Panc1 (cell line): ENCODE data around the gene SERAC1. TPM values are rescaled to one million over a fixed set of nuclear protein-coding genes. Genes with fewer than 3 reads are reported as not detected.

Source experiments
- ATAC-seq: fragments of 200-7000 bp; cut with Tn5 transposase; 2 replicates; pipeline ENCODE4 v1.9.1; 2020; ENCODE audit warnings: mild to moderate bottlenecking, moderate library complexity
- BruUV-seq: library from RNA; stranded (reverse); fragments of 400-500 nt; replicated peaks from 2 replicates; lab custom pipeline; 2021; lab: Mats Ljungman, UMichigan
- CTCF ChIA-PET: fragments of 300-600 bp; sonication (Branson Sonifier 250); formaldehyde crosslinking; loops from one replicate; lab custom pipeline; 2022; ENCODE audit warnings: antibody characterized with exemption; lab: Charles Lee
- POLR2A ChIA-PET: fragments of 300-600 bp; sonication (Branson Sonifier 250); formaldehyde crosslinking; loops from one replicate; lab custom pipeline; 2022; ENCODE audit warnings: antibody characterized with exemption; lab: Charles Lee
- DNase-seq: peaks from one replicate; pipeline ENCODE4 v3.0.0-alpha.2; 2010; ENCODE audit warnings: low read depth, low spot score
- H3K27ac ChIP-seq: 2 replicates; pipeline ENCODE4 v1.5.1; 2011; ENCODE audit warnings: mild to moderate bottlenecking, low read length, inconsistent platforms
- H3K27me3 ChIP-seq: fragments of 200-500 bp; sonication (Bioruptor generic); 2 replicates; pipeline ENCODE4 v1.6.0; 2014; ENCODE audit warnings: low read length, inconsistent platforms; ENCODE audit not compliant: control insufficient read depth, insufficient read depth
- H3K36me3 ChIP-seq: fragments of 200-500 bp; sonication (Bioruptor generic); 2 replicates; pipeline ENCODE4 v1.5.1; 2014; ENCODE audit warnings: inconsistent platforms, mild to moderate bottlenecking, low read length, moderate library complexity; ENCODE audit not compliant: control insufficient read depth, insufficient read depth
- H3K4me1 ChIP-seq: 2 replicates; pipeline ENCODE4 v1.5.1; 2011; ENCODE audit warnings: inconsistent platforms, mild to moderate bottlenecking, low read length, moderate library complexity; ENCODE audit not compliant: control insufficient read depth, insufficient read depth
- H3K4me3 ChIP-seq, 2 experiments: 2 replicates each; pipeline ENCODE4 v1.5.1; 2011 to 2012; ENCODE audit warnings: low read depth in 2 of 2, low read length in 2 of 2, mild to moderate bottlenecking in 2 of 2, inconsistent platforms in 1 of 2, moderate library complexity in 1 of 2
- H3K9me3 ChIP-seq: fragments of 200-500 bp; sonication (Bioruptor generic); 2 replicates; pipeline ENCODE4 v1.5.1; 2014; ENCODE audit warnings: low read depth, mild to moderate bottlenecking, inconsistent platforms, low read length, moderate library complexity; ENCODE audit not compliant: control insufficient read depth, insufficient read depth
- POLR2AphosphoS5 ChIP-seq: IDR thresholded peaks from 2 replicates; pipeline ENCODE4 v1.6.1; 2012; ENCODE audit warnings: mild to moderate bottlenecking, low read depth, low read length, moderate library complexity
- SIN3A ChIP-seq: IDR thresholded peaks from 2 replicates; pipeline ENCODE4 v1.6.1; 2012; ENCODE audit warnings: low read depth, mild to moderate bottlenecking, low read length, moderate library complexity, borderline replicate concordance; ENCODE audit not compliant: insufficient read depth
- TCF7L2 ChIP-seq: IDR thresholded peaks from 2 replicates; pipeline ENCODE4 v1.6.1; 2011; ENCODE audit warnings: mild to moderate bottlenecking, low read depth, low read length, inconsistent platforms
- in situ Hi-C: cut with HindIII; loops from 2 replicates; pipeline ENCODE4 v1.10.0; 2016; ENCODE audit warnings: low sequenced_read_pairs, low pct_unique_long_range_greater_than_20kb
- intact Hi-C: fragments of 100-400 bp; cut with micrococcal nuclease; formaldehyde crosslinking; loops from one replicate; pipeline ENCODE4 v1.10.0; 2022; ENCODE audit not compliant: unreplicated experiment
- total RNA-seq: library from RNA; stranded (reverse); gene quantifications from one replicate; pipeline ENCODE4 v1.2.1, GENCODE V29; 2021; ENCODE audit not compliant: unreplicated experiment
- TF ChIP-seq, protein P1 (sequence below): fragments of 450-650 bp; IDR thresholded peaks from 2 replicates; pipeline ENCODE4 v1.5.1; 2017; ENCODE audit warnings: mild to moderate bottlenecking
- TF ChIP-seq, protein P2 (sequence below), 2 experiments: IDR thresholded peaks; 2 replicates each; pipeline ENCODE4 v1.6.1; 2011 to 2012; ENCODE audit warnings: low read depth in 2 of 2, control low read depth in 1 of 2, low read length in 1 of 2, mild to moderate bottlenecking in 1 of 2, moderate library complexity in 1 of 2; ENCODE audit not compliant: insufficient read depth in 1 of 2

SERAC1 gene
- total RNA-seq, 1 experiment from 2014 or later, result 8.2 TPM

DNA sequence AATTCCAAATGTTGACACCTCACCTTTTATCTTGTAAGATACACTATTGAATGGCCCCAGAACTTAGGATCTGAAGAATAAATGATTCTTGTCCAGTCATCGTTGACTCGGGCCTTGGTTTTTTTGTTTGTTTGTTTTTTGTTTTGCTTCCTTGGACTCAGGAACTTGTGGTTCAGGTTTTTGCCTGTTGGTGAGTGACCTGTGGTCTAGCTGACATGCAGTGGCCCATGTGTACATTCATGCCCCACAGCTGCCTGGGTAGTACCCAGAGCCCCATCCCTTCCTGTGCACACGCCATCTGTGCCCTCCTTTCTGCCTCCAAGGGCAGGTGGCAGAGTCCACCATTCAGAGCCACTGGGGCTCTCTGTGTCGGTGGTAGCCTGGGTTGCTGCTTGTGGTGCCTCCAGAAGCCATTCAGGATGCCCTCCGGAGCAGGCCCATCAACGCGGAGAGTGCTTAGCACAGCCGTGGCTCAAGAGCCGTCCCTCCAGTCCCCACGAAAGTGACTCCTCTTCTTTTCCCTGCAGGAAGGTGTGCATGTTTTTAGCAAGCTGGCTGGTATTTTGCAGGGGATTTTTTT lies 100.5 kb downstream of the SERAC1 start:
- H3K4me3 ChIP-seq, result no peak overlapping the region
- TF ChIP-seq, protein P1, sequence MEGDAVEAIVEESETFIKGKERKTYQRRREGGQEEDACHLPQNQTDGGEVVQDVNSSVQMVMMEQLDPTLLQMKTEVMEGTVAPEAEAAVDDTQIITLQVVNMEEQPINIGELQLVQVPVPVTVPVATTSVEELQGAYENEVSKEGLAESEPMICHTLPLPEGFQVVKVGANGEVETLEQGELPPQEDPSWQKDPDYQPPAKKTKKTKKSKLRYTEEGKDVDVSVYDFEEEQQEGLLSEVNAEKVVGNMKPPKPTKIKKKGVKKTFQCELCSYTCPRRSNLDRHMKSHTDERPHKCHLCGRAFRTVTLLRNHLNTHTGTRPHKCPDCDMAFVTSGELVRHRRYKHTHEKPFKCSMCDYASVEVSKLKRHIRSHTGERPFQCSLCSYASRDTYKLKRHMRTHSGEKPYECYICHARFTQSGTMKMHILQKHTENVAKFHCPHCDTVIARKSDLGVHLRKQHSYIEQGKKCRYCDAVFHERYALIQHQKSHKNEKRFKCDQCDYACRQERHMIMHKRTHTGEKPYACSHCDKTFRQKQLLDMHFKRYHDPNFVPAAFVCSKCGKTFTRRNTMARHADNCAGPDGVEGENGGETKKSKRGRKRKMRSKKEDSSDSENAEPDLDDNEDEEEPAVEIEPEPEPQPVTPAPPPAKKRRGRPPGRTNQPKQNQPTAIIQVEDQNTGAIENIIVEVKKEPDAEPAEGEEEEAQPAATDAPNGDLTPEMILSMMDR, result no peak
- TF ChIP-seq, protein P2, sequence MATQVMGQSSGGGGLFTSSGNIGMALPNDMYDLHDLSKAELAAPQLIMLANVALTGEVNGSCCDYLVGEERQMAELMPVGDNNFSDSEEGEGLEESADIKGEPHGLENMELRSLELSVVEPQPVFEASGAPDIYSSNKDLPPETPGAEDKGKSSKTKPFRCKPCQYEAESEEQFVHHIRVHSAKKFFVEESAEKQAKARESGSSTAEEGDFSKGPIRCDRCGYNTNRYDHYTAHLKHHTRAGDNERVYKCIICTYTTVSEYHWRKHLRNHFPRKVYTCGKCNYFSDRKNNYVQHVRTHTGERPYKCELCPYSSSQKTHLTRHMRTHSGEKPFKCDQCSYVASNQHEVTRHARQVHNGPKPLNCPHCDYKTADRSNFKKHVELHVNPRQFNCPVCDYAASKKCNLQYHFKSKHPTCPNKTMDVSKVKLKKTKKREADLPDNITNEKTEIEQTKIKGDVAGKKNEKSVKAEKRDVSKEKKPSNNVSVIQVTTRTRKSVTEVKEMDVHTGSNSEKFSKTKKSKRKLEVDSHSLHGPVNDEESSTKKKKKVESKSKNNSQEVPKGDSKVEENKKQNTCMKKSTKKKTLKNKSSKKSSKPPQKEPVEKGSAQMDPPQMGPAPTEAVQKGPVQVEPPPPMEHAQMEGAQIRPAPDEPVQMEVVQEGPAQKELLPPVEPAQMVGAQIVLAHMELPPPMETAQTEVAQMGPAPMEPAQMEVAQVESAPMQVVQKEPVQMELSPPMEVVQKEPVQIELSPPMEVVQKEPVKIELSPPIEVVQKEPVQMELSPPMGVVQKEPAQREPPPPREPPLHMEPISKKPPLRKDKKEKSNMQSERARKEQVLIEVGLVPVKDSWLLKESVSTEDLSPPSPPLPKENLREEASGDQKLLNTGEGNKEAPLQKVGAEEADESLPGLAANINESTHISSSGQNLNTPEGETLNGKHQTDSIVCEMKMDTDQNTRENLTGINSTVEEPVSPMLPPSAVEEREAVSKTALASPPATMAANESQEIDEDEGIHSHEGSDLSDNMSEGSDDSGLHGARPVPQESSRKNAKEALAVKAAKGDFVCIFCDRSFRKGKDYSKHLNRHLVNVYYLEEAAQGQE (IDR thresholded peaks at IDR 0.05; ENCODE audit: insufficient read depth in 1 of 2, low read depth in 2 of 2, low read length in 1 of 2), result no peak
- TF ChIP-seq TCF7L2, result no peak
- no peak for TF ChIP-seq POLR2AphosphoS5
- no peak for TF ChIP-seq SIN3A
- DNase-seq (no peak), ATAC-seq (no peak)
- ChIA-PET CTCF (no interaction called here), POLR2A (no interaction called here)
- H3K4me1 ChIP-seq, result peaks cover 41% of the 10 kb centered on the region
- no peaks in the 10 kb centered on the region for H3K9me3 ChIP-seq
- peaks cover 8% of the 10 kb centered on the region for H3K36me3 ChIP-seq
- peak overlapping the region; percentile 74 for H3K27ac ChIP-seq
- intact Hi-C loops, result loop anchor here (2.0 kb wide), 1 partner anchor 81 kb away; no protein-coding TSS in a partner anchor
- BruUV-seq, result TSS peak; percentile 18
- H3K27me3 ChIP-seq, result no peaks in the 10 kb centered on the region
- in situ Hi-C loops, result no loop called here

DNA sequence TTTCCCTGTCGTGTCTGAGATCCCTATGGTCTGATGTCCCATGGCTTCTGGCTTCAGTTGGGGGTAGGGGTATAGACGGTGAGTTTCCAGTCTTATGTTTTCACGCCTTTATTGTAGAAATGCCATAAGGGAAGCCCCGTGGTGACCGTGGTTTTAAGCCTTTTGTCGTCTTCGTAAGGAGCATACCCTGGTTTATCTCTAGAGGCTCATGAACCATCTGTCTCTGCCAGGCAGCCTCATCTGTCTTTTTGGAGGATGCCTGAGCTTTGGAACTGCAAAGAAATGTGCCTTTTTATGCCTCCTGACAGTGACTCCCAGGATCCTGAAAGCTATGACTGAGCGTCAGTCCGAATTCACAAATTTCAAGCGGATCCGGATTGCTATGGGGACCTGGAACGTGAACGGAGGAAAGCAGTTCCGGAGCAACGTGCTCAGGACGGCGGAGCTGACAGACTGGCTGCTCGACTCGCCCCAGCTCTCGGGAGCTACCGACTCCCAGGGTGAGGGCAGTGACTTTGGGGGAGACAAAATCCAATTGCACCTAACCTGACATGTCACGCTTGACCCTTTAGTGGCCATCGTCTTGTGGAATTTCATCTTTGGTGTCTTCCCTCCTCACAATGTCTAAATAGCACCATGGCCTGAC lies 101.8 kb downstream of the SERAC1 start:
- ChIA-PET CTCF (interaction anchor here (0.6 kb wide), 1 partner anchor 43 kb away, joined by 9 read pairs; no protein-coding TSS in a partner anchor), POLR2A (no interaction called here)
- ATAC-seq (no peak), DNase-seq (no peak)
- in situ Hi-C loops (no loop called here), intact Hi-C loops (no loop called here)
- no peak overlapping the region for H3K4me3 ChIP-seq
- no TSS peak for BruUV-seq
- H3K36me3 ChIP-seq, result peaks cover 8% of the 10 kb centered on the region
- no peak for TF ChIP-seq TCF7L2
- no peak for TF ChIP-seq SIN3A
- TF ChIP-seq, protein P2 (IDR thresholded peaks at IDR 0.05; ENCODE audit: insufficient read depth in 1 of 2, low read depth in 2 of 2, low read length in 1 of 2), result no peak
- no peak for TF ChIP-seq POLR2AphosphoS5
- TF ChIP-seq, protein P1, result no peak
- H3K4me1 ChIP-seq, result peaks cover 29% of the 10 kb centered on the region
- no peaks in the 10 kb centered on the region for H3K27me3 ChIP-seq
- H3K27ac ChIP-seq, result no peak overlapping the region; the same call in 1 of the 2 replicates
- no peaks in the 10 kb centered on the region for H3K9me3 ChIP-seq
